Tibial nerve (tissue), 3 donors: ENCODE results near the gene ATOH8.

ENCODE experiments used
- CTCF ChIP-seq, 5 experiments: fragments of 200-600 bp in 3 of 5; fragments of 450-650 bp in 2 of 5; sonication (generic) in 3 of 5; IDR thresholded peaks; one replicate each; pipeline ENCODE4 v1.5.1; 2016 to 2019; ENCODE audit warnings: antibody characterized with exemption in 5 of 5, mild to moderate bottlenecking in 3 of 5, moderate library complexity in 2 of 5
- POLR2A ChIP-seq, 2 donors: fragments of 450-650 bp; IDR thresholded peaks; one replicate each; pipeline ENCODE4 v1.6.1; 2017; ENCODE audit warnings: antibody characterized with exemption in 2 of 2, mild to moderate bottlenecking in 2 of 2, moderate library complexity in 2 of 2

GRCh38 chr2:85756195-85756594 lies 2.4 kb downstream of the ATOH8 start:
- no peak for TF ChIP-seq CTCF (IDR thresholded peaks at IDR 0.05)
- TF ChIP-seq POLR2A (IDR thresholded peaks at IDR 0.05): no peak
